Measurements from ENCODE around the gene NAXD. TPM values are rescaled to one million over a fixed set of nuclear protein-coding genes. Genes with fewer than 3 reads are reported as not detected.
A peak's percentile ranks its signal among the peaks of the same experiment; 100 is the strongest.

The NAXD gene
- total and polyA plus RNA-seq, 2 of the 4 experiments (the other 2 are of a cell fraction), result 10.2 to 27.2 TPM

DNA sequence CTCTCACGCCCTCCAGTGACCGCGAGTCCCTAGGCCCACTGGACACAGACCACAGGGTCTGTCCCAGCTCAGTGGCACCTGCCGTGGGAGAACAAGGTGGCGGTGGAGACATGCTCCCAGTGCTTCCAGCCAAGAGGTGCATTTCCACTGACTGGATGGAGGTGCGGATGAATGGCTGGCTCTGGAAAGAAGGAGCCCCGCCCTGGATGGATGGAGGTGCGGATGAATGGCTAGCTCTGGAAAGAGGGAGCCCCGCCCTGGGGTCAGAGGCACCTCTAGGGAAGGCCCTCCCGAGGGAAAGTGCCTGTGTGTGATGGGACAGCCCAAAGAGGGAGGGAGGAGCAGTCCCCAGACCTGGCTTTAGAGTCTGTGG is 32.0 kb downstream of the NAXD start:
- no peak overlapping the region for H4K8ac ChIP-seq (ENCODE audit: low read depth in 2 of 2, low read length in 2 of 2)
- H4K91ac ChIP-seq (ENCODE audit: insufficient read depth, low read depth, low read length), result no peak overlapping the region
- no peak overlapping the region for H3K56ac ChIP-seq (ENCODE audit: extremely low read depth, insufficient read depth, low read length)
- H3K79me1 ChIP-seq (ENCODE audit: low read depth in 1 of 2, low read length in 2 of 2), result peaks cover 4 to 16% of the 10 kb centered on the region in 2 experiments; a peak in 3 of 4 replicates
- intact Hi-C loops (cut with micrococcal nuclease) (no loop called here), dilution Hi-C loops (cut with HindIII; ENCODE audit: low sequenced_read_pairs, unreplicated experiment) (no loop called here), in situ Hi-C loops (cut with MboI; ENCODE audit: low sequenced_read_pairs) (no loop called here)
- H3K9me1 ChIP-seq (ENCODE audit: insufficient read depth, low read length), result peaks cover 2% of the 10 kb centered on the region; the same call in 1 of the 2 replicates
- H3K9ac ChIP-seq (ENCODE audit: low read depth, low read length), result no peak overlapping the region
- no peak overlapping the region for H3K23ac ChIP-seq (ENCODE audit: low read depth, low read length)
- no TSS peak for BruUV-seq (replicated peaks)
- POLR2A ChIA-PET (ENCODE audit: unreplicated experiment), result no interaction called here
- peaks cover 5% of the 10 kb centered on the region; the same call in 1 of the 2 replicates for H4K20me1 ChIP-seq (ENCODE audit: insufficient read depth, low read length)
- CTCF ChIA-PET, result no interaction called here
- H2BK20ac ChIP-seq (ENCODE audit: low read depth, low read length), result no peak overlapping the region
- no peak overlapping the region for H3K4ac ChIP-seq (ENCODE audit: low read depth, low read length)
- H2BK120ac ChIP-seq (ENCODE audit: low read depth, low read length), result no peak overlapping the region
- no peak overlapping the region for H3K4me3 ChIP-seq (ENCODE audit: insufficient read depth, low read depth, low read length)
- 100% methylated on average over 3 of the region's 10 CpGs; no CpG with 5 or more reads in 1 of the 2 experiments for WGBS, 2 experiments (ENCODE audit: extremely low coverage in 2 of 2, insufficient read length in 1 of 2)
- peaks cover 42% of the 10 kb centered on the region for H3K36me3 ChIP-seq (ENCODE audit: control insufficient read depth, insufficient read depth, low read length)
- H3K27ac ChIP-seq (ENCODE audit: insufficient read depth, low read length), result no peak overlapping the region
- H3K27me3 ChIP-seq (ENCODE audit: control insufficient read depth, insufficient read depth, low read length), result no peaks in the 10 kb centered on the region
- no peak overlapping the region for H4K5ac ChIP-seq (ENCODE audit: low read depth, low read length)
- no peaks in the 10 kb centered on the region for H3K9me3 ChIP-seq (ENCODE audit: control insufficient read depth, insufficient read depth, low read length)
- no peak overlapping the region for H3K4me2 ChIP-seq (ENCODE audit: low read depth, low read length)
- ATAC-seq (ENCODE audit: low read depth), result no peak
- no peak overlapping the region for H3K18ac ChIP-seq (ENCODE audit: low read depth, low read length)
- no peak for DNase-seq
- H2BK15ac ChIP-seq (ENCODE audit: low read depth, low read length), result no peak overlapping the region
- H3K14ac ChIP-seq (replicated peaks; ENCODE audit: low read depth, low read length), result no peak overlapping the region
- H2AK5ac ChIP-seq (ENCODE audit: low read depth, low read length), result no peak overlapping the region
- H2AFZ ChIP-seq (replicated peaks; ENCODE audit: low read length, poor library complexity), result no peak overlapping the region
- TF ChIP-seq RAD21 (IDR thresholded peaks at IDR 0.05; ENCODE audit: low read length) (no peak), RCOR1 (IDR thresholded peaks at IDR 0.05; ENCODE audit: insufficient replicate concordance, low read length) (no peak), ELK1 (IDR thresholded peaks at IDR 0.05; ENCODE audit: borderline replicate concordance, low read depth, low read length) (no peak), USF2 (IDR thresholded peaks at IDR 0.05; ENCODE audit: low read depth, low read length) (no peak), CHD1 (IDR thresholded peaks at IDR 0.05; ENCODE audit: low read depth, low read length) (no peak), CTCF (conservative IDR thresholded peaks at IDR 0.05; ENCODE audit: low read depth, low read length) (no peak), MAZ (IDR thresholded peaks at IDR 0.05; ENCODE audit: borderline replicate concordance, low read depth, low read length) (no peak), BHLHE40 (IDR thresholded peaks at IDR 0.05; ENCODE audit: low read depth, low read length) (no peak), MAFK (IDR thresholded peaks at IDR 0.05; ENCODE audit: low read depth, low read length) (no peak), SMC3 (IDR thresholded peaks at IDR 0.05; ENCODE audit: low read depth, low read length) (no peak), RFX5 (IDR thresholded peaks at IDR 0.05; ENCODE audit: low read depth, low read length) (no peak), POLR2A (IDR thresholded peaks at IDR 0.05; ENCODE audit: low read depth, low read length) (no peak), NFE2L2 (IDR thresholded peaks at IDR 0.05; ENCODE audit: low read depth, low read length) (no peak), MXI1 (IDR thresholded peaks at IDR 0.05; ENCODE audit: borderline replicate concordance, low read depth, low read length) (no peak), CEBPB (IDR thresholded peaks at IDR 0.05; ENCODE audit: low read depth, low read length) (no peak), FOS (IDR thresholded peaks at IDR 0.05; ENCODE audit: low read depth, low read length) (no peak)
- peak overlapping the region; percentile 57 for H2AK9ac ChIP-seq (replicated peaks; ENCODE audit: low read depth, low read length, poor library complexity)
- H2BK5ac ChIP-seq (ENCODE audit: low read depth, low read length, poor library complexity, severe bottlenecking), result no peak overlapping the region
- peaks cover 8% of the 10 kb centered on the region; the same call in 1 of the 2 replicates for H3K4me1 ChIP-seq (ENCODE audit: control insufficient read depth, insufficient read depth, low read length)
